Measurements from ENCODE around the gene RAB11FIP2. TPM values are rescaled to one million over a fixed set of nuclear protein-coding genes. Genes with fewer than 3 reads are reported as not detected.

The RAB11FIP2 gene
- total and polyA plus RNA-seq, 2 of the 8 experiments (the other 6 are each of a cell fraction or from before 2014, with no cell fraction given) = 3.1 to 12.7 TPM

GRCh38 chr10:118042827-118043242 is 3.9 kb downstream of the RAB11FIP2 start:
- ChIA-PET CTCF (ENCODE audit: partially characterized antibody) (interaction anchor here (0.6 kb wide), 1 partner anchor 508 kb away, joined by 3 read pairs; no protein-coding TSS in a partner anchor), POLR2A (ENCODE audit: partially characterized antibody) (no interaction called here)
- H3K4me3 ChIP-seq (ENCODE audit: extremely low read depth in 1 of 4, insufficient read depth in 2 of 4, low read depth in 3 of 4, low read length in 4 of 4) = no peak overlapping the region
- DNase-seq (ENCODE audit: low read depth in 1 of 2, low spot score in 2 of 2) (no peak), FAIRE-seq (no peak)
- H3K4me2 ChIP-seq (ENCODE audit: insufficient read depth in 1 of 2, low read depth in 2 of 2, low read length in 2 of 2) = no peak overlapping the region
- H2BK15ac ChIP-seq (ENCODE audit: low read length) = no peak overlapping the region
- H3K18ac ChIP-seq (ENCODE audit: extremely low read depth, low read length) = no peak overlapping the region
- H3K79me2 ChIP-seq (ENCODE audit: control insufficient read depth in 1 of 2, insufficient read depth in 2 of 2, low read length in 2 of 2) = peaks cover 0 to 45% of the 10 kb centered on the region in 2 experiments; a peak in 2 of 4 replicates
- no peak overlapping the region for H4K5ac ChIP-seq (ENCODE audit: insufficient read length, low read depth, low read length)
- H3K27me3 ChIP-seq (replicated peaks in 1 of 4; ENCODE audit: control insufficient read depth in 3 of 4, extremely low read depth in 1 of 4, insufficient read depth in 3 of 4, low read length in 3 of 4) = no peaks in the 10 kb centered on the region
- H3K4ac ChIP-seq (replicated peaks; ENCODE audit: insufficient read length, low read depth, low read length) = no peak overlapping the region
- H3K27ac ChIP-seq (ENCODE audit: low read depth, low read length) = no peak overlapping the region
- peaks cover 0 to 2% of the 10 kb centered on the region in 2 experiments for H4K20me1 ChIP-seq (replicated peaks in 1 of 2; ENCODE audit: control insufficient read depth in 1 of 2, insufficient read depth in 2 of 2, low read length in 2 of 2)
- no peak overlapping the region for H2AK5ac ChIP-seq (ENCODE audit: low read depth, low read length)
- H3K4me1 ChIP-seq (replicated peaks in 1 of 4; ENCODE audit: control insufficient read depth in 3 of 4, insufficient read depth in 4 of 4, low read length in 3 of 4) = peaks cover 0 to 8% (median 0%) of the 10 kb centered on the region in 4 experiments; a peak in 2 of 7 replicates
- peak overlapping the region; percentile 92 for H3K23ac ChIP-seq (ENCODE audit: insufficient read length)
- no peak overlapping the region for H2BK12ac ChIP-seq (ENCODE audit: low read depth, low read length)
- no peak overlapping the region for H3K14ac ChIP-seq (ENCODE audit: insufficient read length)
- WGBS, 2 experiments (ENCODE audit: extremely low coverage in 1 of 2, insufficient coverage in 1 of 2, insufficient read length in 1 of 2, insufficient replicate concordance in 2 of 2, low coverage in 1 of 2, low lambda C conversion rate in 2 of 2, missing lambda C conversion rate in 1 of 2) = 100% methylated on average over 2 of the region's 2 CpGs; no CpG with 5 or more reads in 1 of the 2 experiments
- no peak overlapping the region for H2BK120ac ChIP-seq (replicated peaks; ENCODE audit: low read depth, low read length)
- H3K79me1 ChIP-seq (ENCODE audit: low read depth, low read length) = no peaks in the 10 kb centered on the region
- no peak overlapping the region for H3K56ac ChIP-seq (replicated peaks; ENCODE audit: insufficient read length, low read depth, low read length)
- no peaks in the 10 kb centered on the region for H3K36me3 ChIP-seq (ENCODE audit: control insufficient read depth in 2 of 4, insufficient read depth in 4 of 4, low read length in 3 of 4)
- no peak overlapping the region for H2BK5ac ChIP-seq (ENCODE audit: low read depth, low read length)
- no peak overlapping the region for H2BK20ac ChIP-seq (ENCODE audit: low read length)
- H3K23me2 ChIP-seq (ENCODE audit: low read depth, low read length) = peaks cover 5% of the 10 kb centered on the region; the same call in 1 of the 2 replicates
- H4K8ac ChIP-seq (ENCODE audit: extremely low read depth, insufficient read depth, low read length) = no peak overlapping the region
- H4K91ac ChIP-seq (replicated peaks; ENCODE audit: insufficient read length, low read length) = no peak overlapping the region
- H3K9ac ChIP-seq (replicated peaks in 1 of 4; ENCODE audit: extremely low read depth in 1 of 4, low read depth in 3 of 4, low read length in 3 of 4) = no peak overlapping the region
- no peak overlapping the region for H2AFZ ChIP-seq (ENCODE audit: low read length)
- H3K9me3 ChIP-seq (ENCODE audit: insufficient read depth in 2 of 2, low read depth in 1 of 2, low read length in 1 of 2) = no peaks in the 10 kb centered on the region
- TF ChIP-seq RAD21 (IDR thresholded peaks at IDR 0.05 in 1 of 2, conservative IDR thresholded peaks at IDR 0.05 in 1 of 2; ENCODE audit: low read depth in 2 of 2, low read length in 2 of 2) (no peak), TCF12 (IDR thresholded peaks at IDR 0.05; ENCODE audit: low read depth, low read length) (no peak), CHD1 (IDR thresholded peaks at IDR 0.05; ENCODE audit: low read depth, low read length) (no peak), ATF2 (IDR thresholded peaks at IDR 0.05; ENCODE audit: low read length) (no peak), ATF3 (IDR thresholded peaks at IDR 0.05; ENCODE audit: insufficient read depth, low read depth, low read length) (no peak), KDM4A (IDR thresholded peaks at IDR 0.05; ENCODE audit: low read depth, low read length, severe bottlenecking) (no peak), GABPA (IDR thresholded peaks at IDR 0.05; ENCODE audit: borderline replicate concordance, insufficient read depth, low read length) (no peak), HDAC2 (IDR thresholded peaks at IDR 0.05; ENCODE audit: borderline replicate concordance in 1 of 2, low read depth in 2 of 2, low read length in 2 of 2) (no peak)
